Hippocampal formation (tissue), 2 donors: ENCODE data around the gene SRPK2.

Experiments
- DNase-seq, 2 donors: peaks; one replicate each; lab custom pipeline; 2025; lab: John Stamatoyannopoulos, UW

The SRPK2 gene

GRCh38 chr7:105136221-105136620 is 252.5 kb downstream of the SRPK2 start:
- no peak for DNase-seq

GRCh38 chr7:105133986-105134655 is 254.6 kb downstream of the SRPK2 start:
- no peak for DNase-seq

- no peak for DNase-seq
These were observed 255.4 kb downstream of the SRPK2 start for GRCh38 chr7:105133358-105133757.

- DNase-seq, result no peak
These were observed 255.9 kb downstream of the SRPK2 start for GRCh38 chr7:105132835-105133234.

- DNase-seq, result no peak
These were observed 256.4 kb downstream of the SRPK2 start for GRCh38 chr7:105132335-105132734.

GRCh38 chr7:105131890-105132289 is 256.8 kb downstream of the SRPK2 start:
- no peak for DNase-seq

GRCh38 chr7:105131033-105131656 is 257.6 kb downstream of the SRPK2 start:
- DNase-seq, result no peak

- DNase-seq, result no peak
These were observed 258.1 kb downstream of the SRPK2 start for GRCh38 chr7:105130580-105130979.

GRCh38 chr7:105130048-105130447 is 258.7 kb downstream of the SRPK2 start:
- peak in 1 of 2 donors; percentile 52 for DNase-seq

GRCh38 chr7:105127179-105127578 is 261.5 kb downstream of the SRPK2 start:
- no peak for DNase-seq

- DNase-seq, result no peak
These were observed 262.2 kb downstream of the SRPK2 start for GRCh38 chr7:105126436-105126975.

- DNase-seq, result no peak
These were observed 263.0 kb downstream of the SRPK2 start for GRCh38 chr7:105125745-105126144.

GRCh38 chr7:105122619-105123018 is 266.1 kb downstream of the SRPK2 start:
- peak in 1 of 2 donors; percentile 22 for DNase-seq

GRCh38 chr7:105118612-105119600 is 269.8 kb downstream of the SRPK2 start:
- no peak for DNase-seq

- no peak for DNase-seq
These were observed 276.0 kb downstream of the SRPK2 start for GRCh38 chr7:105112440-105113418.

- DNase-seq, result no peak
These were observed 281.3 kb downstream of the SRPK2 start for GRCh38 chr7:105107458-105107857.

GRCh38 chr7:105106473-105106872 is 282.2 kb downstream of the SRPK2 start:
- no peak for DNase-seq

- no peak for DNase-seq
These were observed 283.1 kb downstream of the SRPK2 start for GRCh38 chr7:105105579-105105978.

- DNase-seq, result no peak
These were observed 286.0 kb downstream of the SRPK2 start for GRCh38 chr7:105102557-105103352.

- no peak for DNase-seq
These were observed 286.9 kb downstream of the SRPK2 start for GRCh38 chr7:105101864-105102263.
